Skeletal muscle satellite cell (primary cell): ENCODE data around the gene MPRIP.
"Not testable (repeated sequence)": the region's sequence is repeated elsewhere in the genome, so short reads cannot be mapped to it uniquely, and the experiment has no call there.

Experiments used
- H3K27me3 ChIP-seq: 2 replicates; pipeline ENCODE4 v1.7.0; 2013; ENCODE audit warnings: low read length; ENCODE audit not compliant: control insufficient read depth, insufficient read depth
- H3K36me3 ChIP-seq: 2 replicates; pipeline ENCODE4 v1.7.0; 2013; ENCODE audit warnings: mild to moderate bottlenecking, control low read depth, low read length; ENCODE audit not compliant: insufficient read depth
- H3K4me1 ChIP-seq: 2 replicates; pipeline ENCODE4 v1.7.0; 2013; ENCODE audit warnings: low read length; ENCODE audit not compliant: control insufficient read depth, insufficient read depth
- H3K4me2 ChIP-seq: 2 replicates; pipeline ENCODE4 v1.7.0; 2013; ENCODE audit warnings: mild to moderate bottlenecking, low read length
- H3K4me3 ChIP-seq: 2 replicates; pipeline ENCODE4 v1.7.0; 2013; ENCODE audit warnings: low read length
- H3K9ac ChIP-seq: 2 replicates; pipeline ENCODE4 v1.7.0; 2013; ENCODE audit warnings: mild to moderate bottlenecking, low read depth, low read length, moderate library complexity
- H3K9me3 ChIP-seq: replicated peaks from 2 replicates; pipeline ENCODE4 v1.7.0; 2013; ENCODE audit warnings: mild to moderate bottlenecking, control low read depth, low read length

The MPRIP gene

GRCh38 chr17:17184985-17185757, 142.9 kb downstream of the MPRIP start:
- H3K4me3 ChIP-seq, H3K4me2 ChIP-seq, H3K9me3 ChIP-seq, H3K9ac ChIP-seq, H3K27me3 ChIP-seq: not testable (repeated sequence)
- Histone ChIP-seq H3K36me3 (peaks cover 84% of the 10 kb centered on the region), H3K4me1 (peaks cover 14% of the 10 kb centered on the region)

- no peak overlapping the region for H3K9ac ChIP-seq
- no peak overlapping the region for H3K4me3 ChIP-seq
- H3K36me3 ChIP-seq = peaks cover 77% of the 10 kb centered on the region
- no peaks in the 10 kb centered on the region for H3K27me3 ChIP-seq
- H3K4me1 ChIP-seq = peaks cover 23% of the 10 kb centered on the region
- H3K4me2 ChIP-seq = no peak overlapping the region
- no peaks in the 10 kb centered on the region for H3K9me3 ChIP-seq
These were observed 143.8 kb downstream of the MPRIP start for GRCh38 chr17:17186051-17186450.

DNA sequence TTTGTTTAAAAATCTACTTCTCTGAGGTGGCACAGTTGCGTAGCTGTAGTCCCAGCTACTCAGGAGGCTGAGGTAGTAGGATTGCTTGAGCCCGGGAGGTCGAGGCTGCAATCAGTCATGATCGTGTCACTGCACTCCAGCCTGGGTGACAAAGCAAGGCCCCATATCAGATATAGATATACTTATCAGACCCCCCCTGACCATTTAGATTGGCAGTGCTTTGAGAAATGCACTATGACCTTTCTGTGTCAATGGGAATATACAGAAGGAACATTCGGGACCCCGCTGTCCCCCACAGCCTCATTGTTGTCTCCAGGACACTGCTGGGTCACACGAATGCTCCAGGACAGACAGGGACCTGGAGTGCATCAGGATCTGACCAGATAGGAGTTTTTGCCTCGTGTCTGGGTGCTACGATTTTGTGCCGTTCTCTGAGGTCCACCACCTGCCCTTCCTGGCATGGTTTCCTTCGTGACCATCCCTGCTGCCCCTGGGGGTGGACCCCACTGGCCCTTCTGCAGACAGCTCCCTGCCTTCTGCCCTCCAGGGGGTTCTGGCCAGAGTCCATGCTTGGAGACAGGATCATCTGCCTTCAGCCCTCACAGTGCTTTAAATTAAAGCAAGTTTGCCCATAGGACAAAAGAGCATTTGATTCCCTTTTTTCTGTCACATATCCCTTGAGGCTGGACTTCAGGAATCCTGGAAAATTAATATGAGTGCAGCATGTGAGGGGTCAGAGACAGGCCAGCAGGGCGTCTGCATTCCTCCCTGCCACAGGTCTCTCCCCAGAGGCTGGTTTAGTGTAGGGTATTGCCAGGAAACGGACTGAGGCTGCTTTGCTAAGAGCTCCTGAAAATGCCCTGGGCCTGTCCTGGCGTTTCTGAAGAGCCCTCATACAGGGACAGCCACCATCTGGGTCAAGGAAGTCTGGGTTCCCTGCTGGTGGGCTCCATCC, 144.6 kb downstream of the MPRIP start:
- Histone ChIP-seq H3K4me3 (no peak overlapping the region), H3K9me3 (no peaks in the 10 kb centered on the region), H3K36me3 (peaks cover 72% of the 10 kb centered on the region), H3K9ac (no peak overlapping the region), H3K4me1 (peaks cover 30% of the 10 kb centered on the region), H3K27me3 (no peaks in the 10 kb centered on the region), H3K4me2 (no peak overlapping the region)

GRCh38 chr17:17188586-17188985, 146.3 kb downstream of the MPRIP start:
- Histone ChIP-seq H3K9ac (no peak overlapping the region), H3K36me3 (peaks cover 62% of the 10 kb centered on the region), H3K27me3 (no peaks in the 10 kb centered on the region), H3K4me2 (no peak overlapping the region), H3K4me1 (peaks cover 34% of the 10 kb centered on the region), H3K9me3 (no peaks in the 10 kb centered on the region), H3K4me3 (no peak overlapping the region)

DNA sequence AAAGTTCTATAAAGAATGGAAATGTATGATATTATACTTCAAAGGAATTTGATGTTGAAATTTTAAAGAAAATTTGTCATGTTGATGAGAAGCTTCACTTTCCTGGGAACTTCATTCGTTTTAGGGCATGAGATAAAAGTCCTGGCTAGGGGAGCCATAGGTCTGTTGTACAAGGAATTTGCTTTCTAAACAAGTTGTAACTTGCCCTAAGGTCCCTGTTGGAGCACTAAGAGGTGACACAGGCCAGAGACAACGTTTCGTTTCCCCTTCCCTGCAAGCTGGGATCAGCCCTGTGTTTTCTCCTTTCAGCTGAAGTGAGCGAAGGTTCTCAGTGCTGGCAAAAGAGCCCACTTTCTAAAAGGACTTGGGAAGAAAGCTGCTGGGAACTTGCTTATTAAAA, 147.3 kb downstream of the MPRIP start:
- Histone ChIP-seq H3K27me3 (no peaks in the 10 kb centered on the region), H3K4me1 (peaks cover 34% of the 10 kb centered on the region), H3K9me3 (no peaks in the 10 kb centered on the region), H3K9ac (no peak overlapping the region), H3K4me3 (no peak overlapping the region), H3K36me3 (peaks cover 53% of the 10 kb centered on the region), H3K4me2 (no peak overlapping the region)

DNA sequence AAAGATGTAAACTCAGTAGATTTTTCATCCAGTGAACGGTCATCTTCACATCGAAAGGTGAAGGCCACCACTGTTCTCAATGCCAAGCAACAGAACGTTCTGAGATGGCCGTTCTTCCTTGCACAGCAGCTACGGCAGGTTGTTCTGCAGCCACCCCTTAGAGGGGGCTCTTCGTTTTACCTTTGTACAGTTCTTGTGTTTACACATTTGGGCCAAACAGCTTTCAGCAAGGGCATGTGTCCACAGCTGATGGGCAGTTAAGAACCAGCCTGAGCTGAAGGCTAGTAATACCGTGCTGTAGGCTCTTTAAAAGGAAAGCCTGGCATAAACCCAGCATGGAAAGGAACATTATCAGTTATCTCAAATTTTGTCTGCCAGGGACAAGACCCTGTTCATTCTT, 147.9 kb downstream of the MPRIP start:
- Histone ChIP-seq H3K4me2 (no peak overlapping the region), H3K4me1 (peaks cover 34% of the 10 kb centered on the region), H3K4me3 (no peak overlapping the region), H3K36me3 (peaks cover 52% of the 10 kb centered on the region), H3K27me3 (no peaks in the 10 kb centered on the region), H3K9me3 (no peaks in the 10 kb centered on the region), H3K9ac (peak overlapping the region; percentile 43)

GRCh38 chr17:17191346-17191792, 149.1 kb downstream of the MPRIP start:
- Histone ChIP-seq H3K36me3 (peaks cover 40% of the 10 kb centered on the region), H3K4me3 (peak overlapping the region; percentile 34), H3K4me1 (peaks cover 34% of the 10 kb centered on the region), H3K9me3 (no peaks in the 10 kb centered on the region), H3K4me2 (peak overlapping the region; percentile 68), H3K9ac (peak overlapping the region; percentile 65), H3K27me3 (no peaks in the 10 kb centered on the region)

DNA sequence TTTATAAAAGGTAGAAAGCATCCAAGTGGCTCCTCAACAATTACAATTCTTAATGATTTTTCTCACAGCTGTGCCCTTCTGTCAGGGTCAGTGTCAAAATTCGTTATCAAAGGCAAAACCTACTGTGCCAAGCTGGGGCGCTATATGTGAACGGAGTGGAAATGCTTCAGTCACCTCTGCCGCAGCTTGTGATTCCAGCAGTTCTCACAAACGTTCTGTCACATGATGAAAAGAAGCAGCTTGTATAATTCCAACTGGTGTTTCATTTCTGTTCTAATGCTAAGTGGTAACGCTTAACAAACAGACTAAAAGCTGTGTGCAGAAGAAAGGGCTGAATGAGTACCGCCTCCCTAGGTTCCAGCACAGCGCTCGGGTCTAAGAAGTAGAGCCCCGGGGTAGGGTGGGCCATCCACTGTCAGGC, 149.7 kb downstream of the MPRIP start:
- Histone ChIP-seq H3K9ac (peak overlapping the region; percentile 65), H3K36me3 (peaks cover 34% of the 10 kb centered on the region), H3K27me3 (no peaks in the 10 kb centered on the region), H3K4me1 (peaks cover 31% of the 10 kb centered on the region), H3K4me2 (peak overlapping the region; percentile 68), H3K9me3 (no peaks in the 10 kb centered on the region), H3K4me3 (no peak overlapping the region)

DNA sequence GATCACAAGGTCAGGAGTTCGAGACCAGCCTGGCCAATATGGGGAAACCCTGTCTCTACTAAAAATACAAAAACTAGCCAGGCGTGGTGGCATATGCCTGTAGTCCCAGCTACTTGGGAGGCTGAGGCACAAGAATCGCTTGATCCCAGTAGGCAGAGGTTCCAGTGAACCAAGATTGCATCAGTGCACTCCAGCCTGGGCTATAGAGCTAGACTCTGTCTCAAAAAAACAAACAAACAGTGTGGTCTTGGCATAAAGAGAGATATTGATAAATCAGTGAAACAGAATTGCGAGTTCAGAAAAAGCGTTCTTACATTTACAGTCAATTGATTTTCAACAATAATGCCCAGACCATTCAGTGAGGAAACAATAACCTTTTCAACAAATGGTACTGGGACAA, 153.2 kb downstream of the MPRIP start:
- not testable (repeated sequence) for H3K4me2 ChIP-seq, H3K9me3 ChIP-seq, H3K36me3 ChIP-seq, H3K9ac ChIP-seq, H3K4me3 ChIP-seq, H3K27me3 ChIP-seq
- H3K4me1 ChIP-seq = peaks cover 18% of the 10 kb centered on the region

- no peaks in the 10 kb centered on the region for H3K9me3 ChIP-seq
These were observed 154.5 kb downstream of the MPRIP start for GRCh38 chr17:17196776-17197175.

DNA sequence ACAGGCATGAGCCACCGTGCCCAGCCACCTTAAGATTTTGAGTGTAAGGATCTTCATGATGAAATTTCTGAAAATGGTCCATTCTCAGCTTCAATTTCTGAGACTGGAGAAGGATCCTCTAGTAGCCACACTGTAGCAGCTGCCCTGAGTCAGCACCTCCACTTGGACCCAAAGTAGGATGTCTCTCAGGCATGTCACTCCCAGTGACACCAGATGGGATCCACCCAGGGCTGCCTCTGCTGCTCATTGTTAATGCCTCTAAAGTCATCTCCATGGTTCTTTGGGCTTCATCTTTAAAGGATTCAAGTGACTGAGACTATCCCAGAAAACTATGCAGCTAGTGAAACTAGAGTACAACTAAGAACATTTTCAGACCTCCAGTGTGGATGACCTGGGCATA, 156.0 kb downstream of the MPRIP start:
- Histone ChIP-seq H3K4me2 (no peak overlapping the region), H3K36me3 (no peaks in the 10 kb centered on the region), H3K4me1 (no peaks in the 10 kb centered on the region), H3K9ac (no peak overlapping the region), H3K9me3 (no peaks in the 10 kb centered on the region), H3K4me3 (no peak overlapping the region), H3K27me3 (no peaks in the 10 kb centered on the region)

More at GRCh38 chr17:17196776-17197175, 154.5 kb downstream of the MPRIP start:
- Histone ChIP-seq H3K36me3 (peaks cover 3% of the 10 kb centered on the region), H3K4me3 (no peak overlapping the region), H3K4me1 (peaks cover 5% of the 10 kb centered on the region), H3K27me3 (no peaks in the 10 kb centered on the region), H3K4me2 (no peak overlapping the region), H3K9ac (no peak overlapping the region)
